HL-60 (cell line): ENCODE measurements around the gene TMTC2.

Experiments
- POLR2AphosphoS5 ChIP-seq: IDR thresholded peaks from 2 replicates; pipeline ENCODE4 v1.6.1; 2012; ENCODE audit warnings: low read depth
- SPI1 ChIP-seq: IDR thresholded peaks from 2 replicates; pipeline ENCODE4 v1.6.1; 2012; ENCODE audit warnings: low read depth, mild to moderate bottlenecking, borderline replicate concordance
- TF ChIP-seq, protein P1 (sequence below): IDR thresholded peaks from one replicate; pipeline ENCODE4 v1.5.1; 2011; ENCODE audit warnings: low read length, control low read depth, inconsistent platforms; ENCODE audit not compliant: insufficient read depth
- TF ChIP-seq, protein P2 (sequence below): IDR thresholded peaks from 2 replicates; pipeline ENCODE4 v1.6.1; 2012; ENCODE audit warnings: low read depth; ENCODE audit not compliant: insufficient replicate concordance

DNA sequence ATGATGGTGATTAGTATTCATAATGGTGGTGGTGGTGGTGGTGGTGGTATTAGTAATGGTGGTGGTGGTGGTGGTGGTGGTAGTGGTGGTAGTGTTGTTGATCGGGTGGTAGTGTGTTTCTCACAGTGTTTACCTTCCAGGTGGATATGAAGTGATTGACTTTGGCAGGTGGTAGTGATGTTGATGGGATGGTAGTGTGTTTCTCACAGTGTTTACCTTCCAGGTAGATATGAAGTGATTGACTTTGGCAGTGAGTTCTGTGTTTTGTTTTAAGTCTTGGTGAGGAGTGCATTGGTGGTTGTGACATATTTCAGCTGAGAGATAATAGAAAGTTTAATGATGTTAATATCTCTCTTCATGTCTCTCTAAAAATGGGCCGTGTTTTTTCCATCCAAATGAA lies 189.4 kb downstream of the TMTC2 start:
- no peak for TF ChIP-seq POLR2AphosphoS5
- TF ChIP-seq, protein P1, sequence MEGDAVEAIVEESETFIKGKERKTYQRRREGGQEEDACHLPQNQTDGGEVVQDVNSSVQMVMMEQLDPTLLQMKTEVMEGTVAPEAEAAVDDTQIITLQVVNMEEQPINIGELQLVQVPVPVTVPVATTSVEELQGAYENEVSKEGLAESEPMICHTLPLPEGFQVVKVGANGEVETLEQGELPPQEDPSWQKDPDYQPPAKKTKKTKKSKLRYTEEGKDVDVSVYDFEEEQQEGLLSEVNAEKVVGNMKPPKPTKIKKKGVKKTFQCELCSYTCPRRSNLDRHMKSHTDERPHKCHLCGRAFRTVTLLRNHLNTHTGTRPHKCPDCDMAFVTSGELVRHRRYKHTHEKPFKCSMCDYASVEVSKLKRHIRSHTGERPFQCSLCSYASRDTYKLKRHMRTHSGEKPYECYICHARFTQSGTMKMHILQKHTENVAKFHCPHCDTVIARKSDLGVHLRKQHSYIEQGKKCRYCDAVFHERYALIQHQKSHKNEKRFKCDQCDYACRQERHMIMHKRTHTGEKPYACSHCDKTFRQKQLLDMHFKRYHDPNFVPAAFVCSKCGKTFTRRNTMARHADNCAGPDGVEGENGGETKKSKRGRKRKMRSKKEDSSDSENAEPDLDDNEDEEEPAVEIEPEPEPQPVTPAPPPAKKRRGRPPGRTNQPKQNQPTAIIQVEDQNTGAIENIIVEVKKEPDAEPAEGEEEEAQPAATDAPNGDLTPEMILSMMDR = no peak
- TF ChIP-seq, protein P2, sequence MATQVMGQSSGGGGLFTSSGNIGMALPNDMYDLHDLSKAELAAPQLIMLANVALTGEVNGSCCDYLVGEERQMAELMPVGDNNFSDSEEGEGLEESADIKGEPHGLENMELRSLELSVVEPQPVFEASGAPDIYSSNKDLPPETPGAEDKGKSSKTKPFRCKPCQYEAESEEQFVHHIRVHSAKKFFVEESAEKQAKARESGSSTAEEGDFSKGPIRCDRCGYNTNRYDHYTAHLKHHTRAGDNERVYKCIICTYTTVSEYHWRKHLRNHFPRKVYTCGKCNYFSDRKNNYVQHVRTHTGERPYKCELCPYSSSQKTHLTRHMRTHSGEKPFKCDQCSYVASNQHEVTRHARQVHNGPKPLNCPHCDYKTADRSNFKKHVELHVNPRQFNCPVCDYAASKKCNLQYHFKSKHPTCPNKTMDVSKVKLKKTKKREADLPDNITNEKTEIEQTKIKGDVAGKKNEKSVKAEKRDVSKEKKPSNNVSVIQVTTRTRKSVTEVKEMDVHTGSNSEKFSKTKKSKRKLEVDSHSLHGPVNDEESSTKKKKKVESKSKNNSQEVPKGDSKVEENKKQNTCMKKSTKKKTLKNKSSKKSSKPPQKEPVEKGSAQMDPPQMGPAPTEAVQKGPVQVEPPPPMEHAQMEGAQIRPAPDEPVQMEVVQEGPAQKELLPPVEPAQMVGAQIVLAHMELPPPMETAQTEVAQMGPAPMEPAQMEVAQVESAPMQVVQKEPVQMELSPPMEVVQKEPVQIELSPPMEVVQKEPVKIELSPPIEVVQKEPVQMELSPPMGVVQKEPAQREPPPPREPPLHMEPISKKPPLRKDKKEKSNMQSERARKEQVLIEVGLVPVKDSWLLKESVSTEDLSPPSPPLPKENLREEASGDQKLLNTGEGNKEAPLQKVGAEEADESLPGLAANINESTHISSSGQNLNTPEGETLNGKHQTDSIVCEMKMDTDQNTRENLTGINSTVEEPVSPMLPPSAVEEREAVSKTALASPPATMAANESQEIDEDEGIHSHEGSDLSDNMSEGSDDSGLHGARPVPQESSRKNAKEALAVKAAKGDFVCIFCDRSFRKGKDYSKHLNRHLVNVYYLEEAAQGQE = no peak
- TF ChIP-seq SPI1 = no peak
